Activated naive CD4-positive, alpha-beta T cell treated with Interleukin-2 at 50 U/mL for 16 hours (primary cell): ENCODE results near the gene SNU13.
"Not testable (repeated sequence)": the region's sequence is repeated elsewhere in the genome, so short reads cannot be mapped to it uniquely, and the experiment has no call there.

Experiments used
- DNase-seq: peaks from one replicate; pipeline ENCODE4 v3.0.0-alpha.2; 2020

The SNU13 gene

GRCh38 chr22:41638124-41638523 lies 50.5 kb downstream of the SNU13 start:
- no peak for DNase-seq

GRCh38 chr22:41637623-41638022 lies 51.0 kb downstream of the SNU13 start:
- DNase-seq: not testable (repeated sequence)

- no peak for DNase-seq
These were observed 52.2 kb downstream of the SNU13 start for GRCh38 chr22:41636467-41636866.

GRCh38 chr22:41634610-41635009 lies 54.1 kb downstream of the SNU13 start:
- DNase-seq: not testable (repeated sequence)

- not testable (repeated sequence) for DNase-seq
These were observed 57.1 kb downstream of the SNU13 start for GRCh38 chr22:41631615-41632014.

DNA sequence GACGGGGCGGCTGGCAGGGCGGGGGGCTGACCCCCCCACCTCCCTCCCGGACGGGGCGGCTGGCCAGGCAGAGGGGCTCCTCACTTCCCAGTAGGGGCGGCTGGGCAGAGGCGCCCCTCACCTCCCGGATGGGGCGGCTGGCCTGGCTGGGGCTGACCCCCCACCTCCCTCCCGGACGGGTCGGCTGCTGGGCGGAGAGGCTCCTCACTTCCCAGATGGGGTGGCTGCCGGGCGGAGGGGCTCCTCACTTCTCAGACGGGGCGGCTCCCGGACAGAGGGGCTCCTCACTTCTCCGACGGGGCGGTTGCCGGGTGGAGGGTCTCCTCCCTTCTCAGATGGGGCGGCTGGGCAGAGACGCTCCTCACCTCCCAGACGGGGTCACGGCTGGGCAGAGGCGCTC lies 57.6 kb downstream of the SNU13 start:
- not testable (repeated sequence) for DNase-seq

DNA sequence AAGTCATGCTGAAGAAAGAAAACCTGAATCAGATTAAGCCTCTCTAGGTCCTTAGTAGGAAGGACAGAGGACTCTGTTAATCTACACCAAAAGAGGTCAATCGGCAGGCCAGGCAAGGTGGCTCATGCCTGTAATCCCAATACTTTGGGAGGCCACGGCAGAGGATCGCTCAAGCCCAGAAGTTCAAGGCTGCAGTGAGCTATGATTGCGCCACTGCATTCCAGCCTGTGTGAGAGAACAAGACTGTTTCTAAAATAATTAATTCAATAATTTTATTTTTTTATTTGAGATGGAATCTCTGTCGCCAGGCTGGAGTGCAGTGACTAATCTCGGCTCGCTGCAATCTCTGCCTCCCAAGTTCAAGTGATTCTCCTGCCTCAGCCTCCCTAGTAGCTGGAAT lies 63.1 kb downstream of the SNU13 start:
- DNase-seq: no peak
